Body of pancreas (tissue), 4 donors: ENCODE results near the gene MAPT.

Experiments used
- CTCF ChIP-seq, 7 experiments: fragments of 450-650 bp in 4 of 7; fragments of 200-600 bp in 3 of 7; sonication (generic) in 3 of 7; IDR thresholded peaks; one replicate each; pipeline ENCODE4 v1.5.1; 2016 to 2019; ENCODE audit warnings: antibody characterized with exemption in 7 of 7
- POLR2A ChIP-seq, 3 donors: fragments of 450-650 bp; IDR thresholded peaks; one replicate each; pipeline ENCODE4 v1.6.1; 2016; ENCODE audit warnings: antibody characterized with exemption in 3 of 3, mild to moderate bottlenecking in 2 of 3

GRCh38 chr17:45979137-45979536, 84.8 kb downstream of the MAPT start:
- TF ChIP-seq CTCF (IDR thresholded peaks at IDR 0.05) (no peak), POLR2A (IDR thresholded peaks at IDR 0.05) (no peak)
